K562 (cell line): ENCODE results near the gene MPHOSPH6.

Experiments used
- BRCA1 ChIP-seq, 2 experiments: fragments of 450-650 bp in 1 of 2; sonication (generic) in 1 of 2; formaldehyde crosslinking in 1 of 2; IDR thresholded peaks; 2 replicates each; pipeline versions ENCODE4 v1.5.0 to v1.6.1; 2017 to 2020; ENCODE audit warnings: mild to moderate bottlenecking in 1 of 2, missing genetic modification reagents in 1 of 2
- DIDO1 ChIP-seq: fragments of 450-650 bp; IDR thresholded peaks from 2 replicates; pipeline ENCODE4 v1.6.1; 2016; ENCODE audit warnings: low read depth, missing biosample characterization, missing genetic modification characterization
- DPF2 ChIP-seq: fragments of 450-650 bp; IDR thresholded peaks from 2 replicates; pipeline ENCODE4 v1.6.1; 2016
- MXI1 ChIP-seq: IDR thresholded peaks from 2 replicates; pipeline ENCODE4 v1.6.1; 2011; ENCODE audit warnings: low read depth, mild to moderate bottlenecking, improper control_type of control experiment, low read length
- POLR2A ChIP-seq: fragments of 450-650 bp; conservative IDR thresholded peaks from 2 replicates; pipeline ENCODE4 v1.6.1; 2016
- ZNF184 ChIP-seq: sonication (generic); formaldehyde crosslinking; IDR thresholded peaks from 2 replicates; pipeline ENCODE4 v1.5.0; 2020; ENCODE audit warnings: missing genetic modification reagents
- TF ChIP-seq, protein P1 (sequence below): fragments of 450-650 bp; formaldehyde crosslinking; IDR thresholded peaks from 2 replicates; pipeline ENCODE4 v1.4.0; 2020; ENCODE audit warnings: mild to moderate bottlenecking, mixed read lengths
- TF ChIP-seq, protein P2 (sequence below), 3 experiments: IDR thresholded peaks in 2 of 3; conservative IDR thresholded peaks in 1 of 3; 2 replicates each; pipeline ENCODE4 v1.5.1; 2011 to 2012; ENCODE audit warnings: low read length in 3 of 3, mild to moderate bottlenecking in 3 of 3, control low read depth in 2 of 3, improper control_type of control experiment in 1 of 3, inconsistent platforms in 1 of 3, low read depth in 1 of 3, mixed read lengths in 1 of 3, moderate library complexity in 1 of 3; ENCODE audit not compliant: insufficient read depth in 2 of 3
- TF ChIP-seq, protein P3 (sequence below): fragments of 450-650 bp; IDR thresholded peaks from one replicate; pipeline ENCODE4 v1.6.1; 2018; ENCODE audit warnings: mild to moderate bottlenecking, moderate library complexity; ENCODE audit not compliant: partially characterized antibody

DNA sequence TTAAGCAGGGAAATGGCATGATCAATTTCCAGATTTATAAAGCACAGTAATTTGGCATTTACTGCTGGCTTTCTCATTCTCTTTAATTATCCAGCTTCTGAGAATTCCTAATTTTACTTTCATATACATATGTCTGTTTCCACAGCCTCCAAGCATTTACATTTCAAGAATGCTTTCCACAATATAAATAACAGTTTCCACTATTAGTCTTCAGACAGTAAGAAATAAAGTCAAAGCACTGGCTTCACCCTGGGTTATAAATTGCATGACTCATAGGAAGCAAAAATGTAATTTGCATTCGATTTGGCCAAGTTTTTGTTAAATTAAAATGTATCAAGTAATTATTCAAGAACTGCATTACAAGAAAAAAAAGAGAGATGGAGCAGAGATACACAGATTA is 53.5 kb downstream of the MPHOSPH6 start:
- TF ChIP-seq, protein P1, sequence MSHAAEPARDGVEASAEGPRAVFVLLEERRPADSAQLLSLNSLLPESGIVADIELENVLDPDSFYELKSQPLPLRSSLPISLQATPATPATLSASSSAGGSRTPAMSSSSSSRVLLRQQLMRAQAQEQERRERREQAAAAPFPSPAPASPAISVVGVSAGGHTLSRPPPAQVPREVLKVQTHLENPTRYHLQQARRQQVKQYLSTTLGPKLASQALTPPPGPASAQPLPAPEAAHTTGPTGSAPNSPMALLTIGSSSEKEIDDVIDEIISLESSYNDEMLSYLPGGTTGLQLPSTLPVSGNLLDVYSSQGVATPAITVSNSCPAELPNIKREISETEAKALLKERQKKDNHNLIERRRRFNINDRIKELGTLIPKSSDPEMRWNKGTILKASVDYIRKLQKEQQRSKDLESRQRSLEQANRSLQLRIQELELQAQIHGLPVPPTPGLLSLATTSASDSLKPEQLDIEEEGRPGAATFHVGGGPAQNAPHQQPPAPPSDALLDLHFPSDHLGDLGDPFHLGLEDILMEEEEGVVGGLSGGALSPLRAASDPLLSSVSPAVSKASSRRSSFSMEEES (CRISPR knock-in tag): no peak
- TF ChIP-seq ZNF184 (CRISPR knock-in tag) (no peak), BRCA1 (IDR thresholded peaks at IDR 0.05) (no peak), BRCA1 (CRISPR knock-in tag; IDR thresholded peaks at IDR 0.05) (no peak), POLR2A (no peak), MXI1 (no peak), DPF2 (no peak), DIDO1 (tag) (no peak)
- TF ChIP-seq, protein P2, sequence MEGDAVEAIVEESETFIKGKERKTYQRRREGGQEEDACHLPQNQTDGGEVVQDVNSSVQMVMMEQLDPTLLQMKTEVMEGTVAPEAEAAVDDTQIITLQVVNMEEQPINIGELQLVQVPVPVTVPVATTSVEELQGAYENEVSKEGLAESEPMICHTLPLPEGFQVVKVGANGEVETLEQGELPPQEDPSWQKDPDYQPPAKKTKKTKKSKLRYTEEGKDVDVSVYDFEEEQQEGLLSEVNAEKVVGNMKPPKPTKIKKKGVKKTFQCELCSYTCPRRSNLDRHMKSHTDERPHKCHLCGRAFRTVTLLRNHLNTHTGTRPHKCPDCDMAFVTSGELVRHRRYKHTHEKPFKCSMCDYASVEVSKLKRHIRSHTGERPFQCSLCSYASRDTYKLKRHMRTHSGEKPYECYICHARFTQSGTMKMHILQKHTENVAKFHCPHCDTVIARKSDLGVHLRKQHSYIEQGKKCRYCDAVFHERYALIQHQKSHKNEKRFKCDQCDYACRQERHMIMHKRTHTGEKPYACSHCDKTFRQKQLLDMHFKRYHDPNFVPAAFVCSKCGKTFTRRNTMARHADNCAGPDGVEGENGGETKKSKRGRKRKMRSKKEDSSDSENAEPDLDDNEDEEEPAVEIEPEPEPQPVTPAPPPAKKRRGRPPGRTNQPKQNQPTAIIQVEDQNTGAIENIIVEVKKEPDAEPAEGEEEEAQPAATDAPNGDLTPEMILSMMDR (IDR thresholded peaks at IDR 0.05 in 2 of 3, conservative IDR thresholded peaks at IDR 0.05 in 1 of 3; ENCODE audit: insufficient read depth in 2 of 3, low read depth in 1 of 3, low read length in 3 of 3): no peak
- TF ChIP-seq, protein P3, sequence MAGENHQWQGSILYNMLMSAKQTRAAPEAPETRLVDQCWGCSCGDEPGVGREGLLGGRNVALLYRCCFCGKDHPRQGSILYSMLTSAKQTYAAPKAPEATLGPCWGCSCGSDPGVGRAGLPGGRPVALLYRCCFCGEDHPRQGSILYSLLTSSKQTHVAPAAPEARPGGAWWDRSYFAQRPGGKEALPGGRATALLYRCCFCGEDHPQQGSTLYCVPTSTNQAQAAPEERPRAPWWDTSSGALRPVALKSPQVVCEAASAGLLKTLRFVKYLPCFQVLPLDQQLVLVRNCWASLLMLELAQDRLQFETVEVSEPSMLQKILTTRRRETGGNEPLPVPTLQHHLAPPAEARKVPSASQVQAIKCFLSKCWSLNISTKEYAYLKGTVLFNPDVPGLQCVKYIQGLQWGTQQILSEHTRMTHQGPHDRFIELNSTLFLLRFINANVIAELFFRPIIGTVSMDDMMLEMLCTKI: no peak
